ENCODE data around the gene SND1. TPM values are rescaled to one million over a fixed set of nuclear protein-coding genes. Genes with fewer than 3 reads are reported as not detected.

The SND1 gene
- total RNA-seq, 1 experiment from 2014 or later: 218 TPM

DNA sequence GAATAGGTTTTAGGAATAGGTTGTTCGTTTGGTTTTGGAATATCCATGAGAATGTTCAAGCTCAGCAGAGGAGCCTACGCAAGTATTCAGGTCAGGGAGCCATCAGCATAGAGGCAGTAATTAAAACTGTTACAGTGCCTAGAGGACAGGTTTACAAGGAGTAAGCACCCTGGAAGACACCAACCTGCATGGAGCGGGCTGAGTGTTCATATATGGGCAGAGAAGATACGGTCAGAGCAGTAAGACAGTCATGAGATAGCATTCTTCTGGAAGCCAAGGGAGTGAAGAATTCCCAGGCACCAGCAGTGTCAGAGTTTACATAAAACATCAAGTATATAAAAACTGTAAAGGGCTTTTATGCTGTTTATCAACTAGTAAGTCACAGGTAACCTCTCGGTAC lies 282.7 kb downstream of the SND1 start:
- Histone ChIP-seq H2AFZ (ENCODE audit: low read length) (no peak overlapping the region), H3K18ac (ENCODE audit: insufficient read length, low read depth, low read length) (no peak overlapping the region), H4K8ac (replicated peaks; ENCODE audit: insufficient read length, low read depth, low read length) (no peak overlapping the region), H2BK120ac (ENCODE audit: low read depth, low read length, poor library complexity, severe bottlenecking) (no peak overlapping the region), H3K23ac (ENCODE audit: insufficient read length, low read depth, low read length) (no peak overlapping the region), H3K4ac (ENCODE audit: low read depth, low read length) (no peak overlapping the region), H4K20me1 (ENCODE audit: control insufficient read depth, insufficient read depth, insufficient read length) (no peaks in the 10 kb centered on the region), H4K91ac (ENCODE audit: insufficient read length, low read depth, low read length) (no peak overlapping the region), H3K9me3 (ENCODE audit: control insufficient read depth, low read depth, low read length) (no peaks in the 10 kb centered on the region), H3K27me3 (ENCODE audit: insufficient read depth, low read length) (no peaks in the 10 kb centered on the region), H3K27ac (ENCODE audit: insufficient read length, low read depth, low read length) (no peak overlapping the region), H3K56ac (ENCODE audit: insufficient read length, low read depth, low read length) (no peak overlapping the region), H2AK5ac (ENCODE audit: insufficient read length, low read length) (no peak overlapping the region), H3K79me1 (ENCODE audit: insufficient read depth, low read depth, low read length, poor library complexity, severe bottlenecking) (no peaks in the 10 kb centered on the region), H3K14ac (ENCODE audit: insufficient read depth, low read length) (no peak overlapping the region), H3K9ac (ENCODE audit: extremely low read depth, insufficient read length, low read length) (no peak overlapping the region), H3K4me1 (ENCODE audit: insufficient read depth, low read length) (peaks cover 10% of the 10 kb centered on the region; the same call in 1 of the 2 replicates), H3T11ph (ENCODE audit: low read length) (no peak overlapping the region), H3K79me2 (ENCODE audit: insufficient read depth, low read length) (no peaks in the 10 kb centered on the region), H3K4me2 (ENCODE audit: insufficient read depth, insufficient read length, low read length) (no peak overlapping the region), H2BK5ac (ENCODE audit: insufficient read length, low read length) (no peak overlapping the region), H2BK20ac (ENCODE audit: low read depth, low read length, poor library complexity, severe bottlenecking) (no peak overlapping the region), H2BK15ac (ENCODE audit: low read depth, low read length) (no peak overlapping the region), H4K5ac (ENCODE audit: insufficient read length, low read depth, low read length) (no peak overlapping the region), H2BK12ac (ENCODE audit: insufficient read length, low read depth, low read length) (no peak overlapping the region), H3K23me2 (ENCODE audit: insufficient read length, low read depth, low read length, poor library complexity, severe bottlenecking) (no peaks in the 10 kb centered on the region)
- TF ChIP-seq, protein P1, sequence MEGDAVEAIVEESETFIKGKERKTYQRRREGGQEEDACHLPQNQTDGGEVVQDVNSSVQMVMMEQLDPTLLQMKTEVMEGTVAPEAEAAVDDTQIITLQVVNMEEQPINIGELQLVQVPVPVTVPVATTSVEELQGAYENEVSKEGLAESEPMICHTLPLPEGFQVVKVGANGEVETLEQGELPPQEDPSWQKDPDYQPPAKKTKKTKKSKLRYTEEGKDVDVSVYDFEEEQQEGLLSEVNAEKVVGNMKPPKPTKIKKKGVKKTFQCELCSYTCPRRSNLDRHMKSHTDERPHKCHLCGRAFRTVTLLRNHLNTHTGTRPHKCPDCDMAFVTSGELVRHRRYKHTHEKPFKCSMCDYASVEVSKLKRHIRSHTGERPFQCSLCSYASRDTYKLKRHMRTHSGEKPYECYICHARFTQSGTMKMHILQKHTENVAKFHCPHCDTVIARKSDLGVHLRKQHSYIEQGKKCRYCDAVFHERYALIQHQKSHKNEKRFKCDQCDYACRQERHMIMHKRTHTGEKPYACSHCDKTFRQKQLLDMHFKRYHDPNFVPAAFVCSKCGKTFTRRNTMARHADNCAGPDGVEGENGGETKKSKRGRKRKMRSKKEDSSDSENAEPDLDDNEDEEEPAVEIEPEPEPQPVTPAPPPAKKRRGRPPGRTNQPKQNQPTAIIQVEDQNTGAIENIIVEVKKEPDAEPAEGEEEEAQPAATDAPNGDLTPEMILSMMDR (conservative IDR thresholded peaks at IDR 0.05): no peak
- Mint-ChIP-seq H3K36me3 (ENCODE audit: insufficient read depth in 1 of 3, low read depth in 3 of 3) (peaks cover 20 to 22% (median 22%) of the 10 kb centered on the region in 3 experiments), H3K27ac (no peak overlapping the region), H3K9me3 (no peaks in the 10 kb centered on the region), H3K27me3 (ENCODE audit: low read depth) (no peaks in the 10 kb centered on the region; the same call in 1 of the 2 replicates), H3K4me1 (peaks cover 18 to 21% of the 10 kb centered on the region in 2 experiments), H3K4me3 (no peak overlapping the region)
- no peak for DNase-seq
- WGBS (ENCODE audit: extremely low coverage, insufficient read length, low lambda C conversion rate): no CpG with 5 or more reads among the region's 5 CpGs

Measured in H9 (cell line).